NCI-H82 (cell line): ENCODE measurements around the gene CD180.
"Not testable (repeated sequence)": the region's sequence is repeated elsewhere in the genome, so short reads cannot be mapped to it uniquely, and the experiment has no call there.

Experiments used
- DNase-seq: peaks from one replicate; lab custom pipeline; 2025; lab: John Stamatoyannopoulos, UW

The CD180 gene

DNA sequence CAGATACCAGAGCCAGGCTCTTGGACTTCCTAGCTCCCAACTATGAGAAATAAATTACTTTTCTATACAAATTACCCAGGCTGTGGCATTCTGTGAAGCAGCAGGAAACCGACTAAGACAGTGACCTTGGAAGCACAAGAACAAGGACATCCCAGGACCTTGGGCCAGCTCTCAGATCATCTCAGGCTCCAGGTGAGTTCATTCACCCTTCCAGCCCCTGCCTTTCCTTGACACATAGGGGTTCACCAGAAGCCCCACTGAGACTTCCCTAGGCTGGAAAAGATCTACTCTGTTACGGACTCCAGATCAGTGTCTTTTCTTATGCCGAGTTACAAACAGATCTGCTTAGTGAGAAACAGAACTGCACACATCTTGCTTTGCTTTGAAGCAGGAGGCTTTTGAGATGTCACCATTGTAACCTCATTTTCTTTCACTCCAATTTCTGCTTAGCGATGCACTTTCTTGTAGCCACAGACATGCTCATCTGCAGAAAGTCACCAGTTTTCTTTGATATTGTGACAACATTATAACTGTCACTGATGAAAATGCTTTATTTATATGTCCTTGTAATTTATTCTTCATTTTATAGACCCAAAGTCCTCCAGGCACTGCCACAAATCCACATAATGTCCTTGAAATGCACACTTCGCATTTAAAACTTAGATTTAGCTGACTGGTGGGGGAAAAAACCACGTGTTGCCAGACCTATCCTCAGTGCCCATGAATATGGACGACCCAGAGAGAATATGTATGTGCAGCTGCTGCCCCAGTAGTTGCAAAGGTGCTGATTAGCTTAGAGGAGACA, 8.1 kb downstream of the CD180 start:
- no peak for DNase-seq

GRCh38 chr5:67187006-67187715, 9.4 kb downstream of the CD180 start:
- no peak for DNase-seq

- DNase-seq, result no peak
These were observed 12.7 kb downstream of the CD180 start for GRCh38 chr5:67183859-67184258.

DNA sequence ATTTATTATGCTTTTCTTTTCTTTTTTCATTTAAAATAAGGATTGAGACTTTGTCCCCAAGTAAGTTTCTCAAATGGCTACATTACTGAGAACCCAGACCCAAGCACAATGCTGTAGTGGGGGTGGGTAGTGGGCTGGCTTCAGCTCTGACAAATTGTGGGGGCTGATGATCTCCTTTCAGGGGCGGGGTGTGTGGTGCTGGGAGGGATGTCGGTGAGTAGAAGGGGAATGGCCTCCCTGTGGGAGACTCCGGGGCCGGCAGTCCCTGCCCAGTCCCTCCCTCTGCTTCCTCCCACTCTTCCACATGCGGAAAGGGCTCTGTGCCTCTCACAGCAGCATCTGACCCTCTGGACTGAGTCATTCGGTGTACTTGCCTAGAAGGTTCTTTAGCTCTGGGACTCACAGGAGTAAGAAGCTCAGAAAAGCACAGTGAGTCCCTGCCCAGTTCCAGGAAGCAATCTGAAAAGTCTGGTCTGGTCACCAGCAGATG, 14.3 kb downstream of the CD180 start:
- DNase-seq, result no peak

DNA sequence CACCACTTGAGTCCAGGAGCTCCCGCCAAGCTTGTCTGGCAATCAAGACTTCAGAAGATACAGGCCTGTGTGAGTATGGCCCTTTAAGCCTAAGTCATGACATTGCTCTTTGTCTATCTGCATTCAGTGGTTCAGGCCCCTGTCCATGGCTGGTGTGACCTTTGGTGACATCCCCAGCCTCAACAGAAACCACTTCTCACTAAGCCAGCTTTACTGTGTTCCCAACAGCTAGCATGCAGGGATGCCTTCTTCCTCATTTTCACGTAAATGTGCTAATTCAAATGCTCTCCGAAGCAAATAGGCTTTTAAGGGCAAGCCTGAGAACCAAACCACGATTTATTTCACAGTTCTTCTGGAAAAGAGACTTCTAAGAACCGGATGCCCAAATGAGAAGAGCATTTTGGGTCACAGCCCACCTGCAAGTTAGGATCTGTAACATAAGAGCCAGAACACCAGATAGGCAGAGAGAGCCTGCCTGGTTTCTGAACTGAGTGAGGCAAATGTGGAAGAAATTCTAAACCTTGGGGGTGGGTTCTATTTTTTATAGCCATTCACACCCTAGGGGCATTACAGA, 14.9 kb downstream of the CD180 start:
- DNase-seq, result no peak

- no peak for DNase-seq
These were observed 16.8 kb downstream of the CD180 start for GRCh38 chr5:67179697-67180361.

GRCh38 chr5:67178966-67179365, 17.6 kb downstream of the CD180 start:
- no peak for DNase-seq

- peak; percentile 5 for DNase-seq
These were observed 18.5 kb downstream of the CD180 start for GRCh38 chr5:67178085-67178484.

- no peak for DNase-seq
These were observed 19.7 kb downstream of the CD180 start for GRCh38 chr5:67176936-67177335.

GRCh38 chr5:67173959-67174358, 22.6 kb downstream of the CD180 start:
- DNase-seq, result no peak

GRCh38 chr5:67173351-67173750, 23.2 kb downstream of the CD180 start:
- not testable (repeated sequence) for DNase-seq

GRCh38 chr5:67170767-67171166, 25.8 kb downstream of the CD180 start:
- DNase-seq, result no peak

DNA sequence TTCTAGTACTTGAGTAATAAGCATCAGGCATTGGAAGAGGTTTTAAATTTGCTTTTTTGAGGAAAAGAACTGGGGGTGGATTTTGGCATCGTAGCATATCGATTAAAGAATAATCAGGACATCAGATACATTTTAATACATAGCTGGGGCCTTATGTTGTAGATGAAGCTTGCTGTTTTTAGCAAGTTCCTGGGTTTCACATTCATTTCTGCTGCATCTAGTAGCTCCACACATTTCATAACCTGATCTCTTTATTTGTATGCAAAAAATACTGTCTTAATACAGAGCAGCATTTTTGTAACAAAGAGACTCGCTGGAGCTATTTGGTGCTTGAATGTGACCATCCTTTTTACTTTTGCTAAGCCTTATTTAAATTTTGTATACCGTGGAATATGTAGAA, 28.5 kb downstream of the CD180 start:
- no peak for DNase-seq

GRCh38 chr5:67166460-67167285, 29.9 kb downstream of the CD180 start:
- no peak for DNase-seq

DNA sequence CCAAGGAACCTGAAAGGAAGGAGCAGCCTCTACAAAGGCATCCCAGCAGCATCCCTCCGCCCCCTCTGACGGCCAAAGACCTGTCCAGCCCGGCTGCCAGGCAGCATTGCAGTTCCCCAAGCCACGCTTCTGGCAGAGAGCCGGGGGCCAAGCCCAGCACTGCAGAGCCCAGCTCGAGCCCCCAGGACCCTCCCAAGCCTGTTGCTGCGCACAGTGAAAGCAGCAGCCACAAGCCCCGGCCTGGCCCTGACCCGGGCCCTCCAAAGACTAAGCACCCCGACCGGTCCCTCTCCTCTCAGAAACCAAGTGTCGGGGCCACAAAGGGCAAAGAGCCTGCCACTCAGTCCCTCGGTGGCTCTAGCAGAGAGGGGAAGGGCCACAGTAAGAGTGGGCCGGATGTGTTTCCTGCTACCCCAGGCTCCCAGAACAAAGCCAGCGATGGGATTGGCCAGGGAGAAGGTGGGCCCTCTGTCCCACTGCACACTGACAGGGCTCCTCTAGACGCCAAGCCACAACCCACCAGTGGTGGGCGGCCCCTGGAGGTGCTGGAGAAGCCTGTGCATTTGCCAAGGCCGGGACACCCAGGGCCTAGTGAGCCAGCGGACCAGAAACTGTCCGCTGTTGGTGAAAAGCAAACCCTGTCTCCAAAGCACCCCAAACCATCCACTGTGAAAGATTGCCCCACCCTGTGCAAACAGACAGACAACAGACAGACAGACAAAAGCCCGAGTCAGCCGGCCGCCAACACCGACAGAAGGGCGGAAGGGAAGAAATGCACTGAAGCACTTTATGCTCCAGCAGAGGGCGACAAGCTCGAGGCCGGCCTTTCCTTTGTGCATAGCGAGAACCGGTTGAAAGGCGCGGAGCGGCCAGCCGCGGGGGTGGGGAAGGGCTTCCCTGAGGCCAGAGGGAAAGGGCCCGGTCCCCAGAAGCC, 30.8 kb downstream of the CD180 start:
- no peak for DNase-seq

GRCh38 chr5:67164856-67165525, 31.6 kb downstream of the CD180 start:
- DNase-seq, result no peak

DNA sequence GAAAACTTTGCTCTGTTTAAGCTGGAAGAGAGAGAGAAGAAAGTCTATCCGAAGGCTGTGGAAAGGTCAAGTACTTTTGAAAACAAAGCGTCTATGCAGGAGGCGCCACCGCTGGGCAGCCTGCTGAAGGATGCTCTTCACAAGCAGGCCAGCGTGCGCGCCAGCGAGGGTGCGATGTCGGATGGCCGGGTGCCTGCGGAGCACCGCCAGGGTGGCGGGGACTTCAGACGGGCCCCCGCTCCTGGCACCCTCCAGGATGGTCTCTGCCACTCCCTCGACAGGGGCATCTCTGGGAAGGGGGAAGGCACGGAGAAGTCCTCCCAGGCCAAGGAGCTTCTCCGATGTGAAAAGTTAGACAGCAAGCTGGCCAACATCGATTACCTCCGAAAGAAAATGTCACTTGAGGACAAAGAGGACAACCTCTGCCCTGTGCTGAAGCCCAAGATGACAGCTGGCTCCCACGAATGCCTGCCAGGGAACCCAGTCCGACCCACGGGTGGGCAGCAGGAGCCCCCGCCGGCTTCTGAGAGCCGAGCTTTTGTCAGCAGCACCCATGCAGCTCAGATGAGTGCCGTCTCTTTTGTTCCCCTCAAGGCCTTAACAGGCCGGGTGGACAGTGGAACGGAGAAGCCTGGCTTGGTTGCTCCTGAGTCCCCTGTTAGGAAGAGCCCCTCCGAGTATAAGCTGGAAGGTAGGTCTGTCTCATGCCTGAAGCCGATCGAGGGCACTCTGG, 32.6 kb downstream of the CD180 start:
- no peak for DNase-seq

DNA sequence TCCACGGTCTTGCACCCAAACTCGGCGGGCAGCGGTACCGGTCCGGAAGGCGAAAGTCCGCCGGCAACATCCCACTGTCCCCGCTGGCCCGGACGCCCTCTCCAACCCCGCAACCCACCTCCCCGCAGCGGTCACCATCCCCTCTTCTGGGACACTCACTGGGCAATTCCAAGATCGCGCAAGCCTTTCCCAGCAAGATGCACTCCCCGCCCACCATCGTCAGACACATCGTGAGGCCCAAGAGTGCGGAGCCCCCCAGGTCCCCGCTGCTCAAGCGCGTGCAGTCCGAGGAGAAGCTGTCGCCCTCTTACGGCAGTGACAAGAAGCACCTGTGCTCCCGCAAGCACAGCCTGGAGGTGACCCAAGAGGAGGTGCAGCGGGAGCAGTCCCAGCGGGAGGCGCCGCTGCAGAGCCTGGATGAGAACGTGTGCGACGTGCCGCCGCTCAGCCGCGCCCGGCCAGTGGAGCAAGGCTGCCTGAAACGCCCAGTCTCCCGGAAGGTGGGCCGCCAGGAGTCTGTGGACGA, 33.3 kb downstream of the CD180 start:
- DNase-seq, result no peak

- no peak for DNase-seq
These were observed 34.8 kb downstream of the CD180 start for GRCh38 chr5:67161767-67162166.
